PC-3 (cell line): ENCODE data around the gene ESYT2. TPM values are rescaled to one million over a fixed set of nuclear protein-coding genes. Genes with fewer than 3 reads are reported as not detected.

Experiments
- ATAC-seq: fragments of 200-7000 bp; cut with Tn5 transposase; 2 replicates; pipeline ENCODE4 v1.9.1; 2020; ENCODE audit warnings: mild to moderate bottlenecking, moderate library complexity
- BruUV-seq: library from RNA; stranded (reverse); fragments of 400-500 nt; replicated peaks from 2 replicates; lab custom pipeline; 2021; lab: Mats Ljungman, UMichigan
- CTCF ChIA-PET: fragments of 300-600 bp; sonication (Branson Sonifier 250); formaldehyde crosslinking; loops from one replicate; lab custom pipeline; 2022; ENCODE audit warnings: antibody characterized with exemption; lab: Charles Lee
- POLR2A ChIA-PET: fragments of 300-600 bp; sonication (Branson Sonifier 250); formaldehyde crosslinking; loops from one replicate; lab custom pipeline; 2022; ENCODE audit warnings: antibody characterized with exemption; ENCODE audit not compliant: unreplicated experiment; lab: Charles Lee
- DNase-seq: peaks from one replicate; pipeline ENCODE4 v3.0.0-alpha.2; 2015
- H2AFZ ChIP-seq: fragments of 300-600 bp; sonication (generic); 2 replicates; pipeline ENCODE4 v1.6.0; 2016; ENCODE audit warnings: antibody characterized with exemption, low read length
- H3F3A ChIP-seq: fragments of 300-600 bp; sonication (generic); one replicate; pipeline ENCODE4 v1.6.0; 2017; ENCODE audit warnings: antibody characterized with exemption, low read length, control low read depth, mild to moderate bottlenecking; ENCODE audit not compliant: unreplicated experiment
- H3K27ac ChIP-seq: fragments of 300-600 bp; sonication (generic); 2 replicates; pipeline ENCODE4 v1.5.1; 2016; ENCODE audit warnings: mild to moderate bottlenecking, low read length
- H3K27me3 ChIP-seq: fragments of 300-600 bp; sonication (generic); 2 replicates; pipeline ENCODE4 v1.6.1; 2016; ENCODE audit warnings: low read length, mixed read lengths
- H3K36me3 ChIP-seq: fragments of 300-600 bp; sonication (generic); 2 replicates; pipeline ENCODE4 v1.6.1; 2016; ENCODE audit warnings: low read depth, mixed run types, low read length, mixed read lengths
- H3K4me1 ChIP-seq: fragments of 300-600 bp; sonication (generic); 2 replicates; pipeline ENCODE4 v1.5.1; 2016; ENCODE audit warnings: low read length; ENCODE audit not compliant: insufficient read depth
- H3K4me2 ChIP-seq: fragments of 300-600 bp; sonication (generic); 2 replicates; pipeline ENCODE4 v1.6.0; 2016; ENCODE audit warnings: low read length
- H3K4me3 ChIP-seq: fragments of 300-600 bp; sonication (generic); 2 replicates; pipeline ENCODE4 v1.5.1; 2016; ENCODE audit warnings: mild to moderate bottlenecking, low read length, mixed read lengths
- H3K79me2 ChIP-seq: fragments of 300-600 bp; sonication (generic); 2 replicates; pipeline ENCODE4 v1.6.1; 2017; ENCODE audit warnings: low read length, mixed read lengths
- H3K9ac ChIP-seq: fragments of 300-600 bp; sonication (generic); 2 replicates; pipeline ENCODE4 v1.6.0; 2016; ENCODE audit warnings: mild to moderate bottlenecking, low read length
- H3K9me2 ChIP-seq: fragments of 300-600 bp; sonication (generic); replicated peaks from 2 replicates; pipeline ENCODE4 v1.6.1; 2016; ENCODE audit warnings: mixed run types, low read length, mixed read lengths
- H3K9me3 ChIP-seq: fragments of 300-600 bp; sonication (generic); 2 replicates; pipeline ENCODE4 v1.6.1; 2016; ENCODE audit warnings: low read length, mixed read lengths
- H4K20me1 ChIP-seq: fragments of 300-600 bp; sonication (generic); 2 replicates; pipeline ENCODE4 v1.6.1; 2016; ENCODE audit warnings: low read length, mixed read lengths
- CTCF ChIP-seq: fragments of 300-600 bp; sonication (generic); conservative IDR thresholded peaks from 2 replicates; pipeline ENCODE4 v1.5.1; 2017; ENCODE audit warnings: antibody characterized with exemption, low read depth, mild to moderate bottlenecking, low read length
- EZH2 ChIP-seq: fragments of 300-600 bp; sonication (generic); IDR thresholded peaks from one replicate; pipeline ENCODE4 v1.6.1; 2017; ENCODE audit warnings: antibody characterized with exemption, mild to moderate bottlenecking, low read length; ENCODE audit not compliant: unreplicated experiment
- EZH2phosphoT487 ChIP-seq: fragments of 300-600 bp; sonication (generic); IDR thresholded peaks from 2 replicates; pipeline ENCODE4 v1.6.1; 2018; ENCODE audit warnings: mild to moderate bottlenecking, antibody characterized with exemption, low read length, borderline replicate concordance
- intact Hi-C: fragments of 100-400 bp; cut with micrococcal nuclease; formaldehyde crosslinking; loops from 2 replicates; pipeline ENCODE4 v1.9.0; 2023
- total RNA-seq: library from RNA; depleted of rRNA; stranded (reverse); fragments of >200 nt; gene quantifications from 2 replicates; pipeline ENCODE4 v1.2.3, GENCODE V29; 2014

The ESYT2 gene
- total RNA-seq, 1 experiment from 2014 or later, result 76.1 TPM

- no peak overlapping the region for H3K9ac ChIP-seq
- no peak overlapping the region for H3K4me3 ChIP-seq
- TF ChIP-seq CTCF (no peak), EZH2phosphoT487 (no peak), EZH2 (no peak)
- no peak overlapping the region for H3K27ac ChIP-seq
- H3K9me3 ChIP-seq, result no peaks in the 10 kb centered on the region
- H3K4me1 ChIP-seq, result peaks cover 17% of the 10 kb centered on the region
- H3K9me2 ChIP-seq, result no peaks in the 10 kb centered on the region
- H4K20me1 ChIP-seq, result peaks cover 15% of the 10 kb centered on the region
- DNase-seq (no peak), ATAC-seq (no peak)
- H3F3A ChIP-seq, result no peaks in the 10 kb centered on the region
- no peak overlapping the region for H3K4me2 ChIP-seq
- H3K36me3 ChIP-seq, result no peaks in the 10 kb centered on the region
- ChIA-PET POLR2A (no interaction called here), CTCF (no interaction called here)
- intact Hi-C loops, result no loop called here
- no peaks in the 10 kb centered on the region for H3K27me3 ChIP-seq
- H3K79me2 ChIP-seq, result peaks cover 23% of the 10 kb centered on the region
- no TSS peak for BruUV-seq
- no peak overlapping the region for H2AFZ ChIP-seq
These were observed 2.4 kb upstream of the ESYT2 start for GRCh38 chr7:158831738-158832091.

GRCh38 chr7:158830211-158830723 is 958 bp upstream of the ESYT2 start:
- ATAC-seq, result no peak
- CTCF ChIA-PET, result interaction anchor here (0.8 kb wide), 1 partner anchor 28 kb away, joined by 4 read pairs; no protein-coding TSS in a partner anchor
- Histone ChIP-seq H3F3A (no peaks in the 10 kb centered on the region), H3K9ac (peak overlapping the region; percentile 91), H4K20me1 (peaks cover 15% of the 10 kb centered on the region), H3K4me3 (peak overlapping the region; percentile 71), H3K9me2 (no peaks in the 10 kb centered on the region), H3K9me3 (no peaks in the 10 kb centered on the region), H3K36me3 (no peaks in the 10 kb centered on the region), H3K79me2 (peaks cover 38% of the 10 kb centered on the region), H2AFZ (peak overlapping the region; percentile 68; the same call in 1 of the 2 replicates), H3K4me1 (peaks cover 17% of the 10 kb centered on the region), H3K27me3 (no peaks in the 10 kb centered on the region), H3K4me2 (peak overlapping the region; percentile 90), H3K27ac (peak overlapping the region; percentile 81)
- intact Hi-C loops, result no loop called here
- no TSS peak for BruUV-seq
- TF ChIP-seq EZH2 (no peak), CTCF (no peak), EZH2phosphoT487 (no peak)
- POLR2A ChIA-PET, result interaction anchor here (0.6 to 1.2 kb wide), 3 partner anchors 12 to 33 kb away, joined by 4 to 6 read pairs (median 4); no protein-coding TSS in a partner anchor
- DNase-seq, result no peak

- H3K79me2 ChIP-seq, result peaks cover 51% of the 10 kb centered on the region
- intact Hi-C loops, result loop anchor here (1.0 to 2.0 kb wide), 4 partner anchors 11 to 46 kb away; partner anchors contain the start of gene DYNC2I1
- BruUV-seq, result no TSS peak
- H2AFZ ChIP-seq, result no peak overlapping the region
- no peaks in the 10 kb centered on the region for H3F3A ChIP-seq
- peak overlapping the region; percentile 90 for H3K9ac ChIP-seq
- peak overlapping the region; percentile 68 for H3K27ac ChIP-seq
- POLR2A ChIA-PET, result interaction anchor here (0.6 to 1.0 kb wide), 5 partner anchors 22 to 210 kb away, joined by 3 to 14 read pairs (median 10); no protein-coding TSS in a partner anchor
- peak overlapping the region; percentile 99 for H3K4me3 ChIP-seq
- H3K4me2 ChIP-seq, result peak overlapping the region; percentile 85
- peaks cover 17% of the 10 kb centered on the region for H3K4me1 ChIP-seq
- H4K20me1 ChIP-seq, result peaks cover 15% of the 10 kb centered on the region
- TF ChIP-seq CTCF (no peak), EZH2 (no peak), EZH2phosphoT487 (no peak)
- CTCF ChIA-PET, result no interaction called here
- H3K27me3 ChIP-seq, result no peaks in the 10 kb centered on the region
- no peaks in the 10 kb centered on the region for H3K9me2 ChIP-seq
- ATAC-seq, result peak; percentile 55
- no peaks in the 10 kb centered on the region for H3K9me3 ChIP-seq
- H3K36me3 ChIP-seq, result no peaks in the 10 kb centered on the region
- DNase-seq, result peak; percentile 55
These were observed 328 bp downstream of the ESYT2 start for GRCh38 chr7:158829021-158829341.
